ENCODE data around the gene ZCRB1. TPM values are rescaled to one million over a fixed set of nuclear protein-coding genes. Genes with fewer than 3 reads are reported as not detected.

ZCRB1 gene
- polyA plus RNA-seq, 2 of the 4 experiments (the other 2 are of a cell fraction), result 62.7 to 93.0 TPM

DNA sequence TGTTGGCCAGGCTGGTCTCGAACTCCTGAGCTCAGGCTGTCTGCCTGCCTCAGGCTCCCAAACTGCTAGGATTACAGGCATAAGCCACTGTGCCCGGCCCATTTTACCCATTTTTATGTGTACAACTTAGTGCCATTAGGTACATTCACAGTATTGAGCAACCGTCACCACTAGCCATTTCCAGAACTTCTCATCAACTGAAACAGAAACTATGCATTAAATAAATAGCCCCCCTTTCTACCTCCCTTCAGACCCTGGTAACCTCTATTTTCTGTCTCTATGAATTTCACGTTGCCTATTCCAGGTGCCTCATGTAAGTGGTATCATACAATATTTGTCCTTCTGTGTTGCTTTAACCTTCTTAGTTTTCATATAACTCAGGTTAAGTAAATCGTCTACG, 15.9 kb downstream of the ZCRB1 start:
- Histone ChIP-seq H3K4me3 (no peak overlapping the region), H3K27ac (no peak overlapping the region), H3K4me1 (no peaks in the 10 kb centered on the region), H3K9me3 (no peaks in the 10 kb centered on the region), H3K4me2 (no peak overlapping the region)
- FAIRE-seq, result no peak
- 89% methylated on average over 6 of the region's 6 CpGs for WGBS (ENCODE audit: missing lambda C conversion rate)
- TF ChIP-seq TP53 (CRISPR knock-in tag; IDR thresholded peaks at IDR 0.05) (no peak), CHD2 (IDR thresholded peaks at IDR 0.05; ENCODE audit: low read length, partially characterized antibody) (no peak), ZC3H11A (IDR thresholded peaks at IDR 0.05) (no peak), NR3C1 (IDR thresholded peaks at IDR 0.05) (no peak), RCOR1 (IDR thresholded peaks at IDR 0.05; ENCODE audit: low read depth, low read length) (no peak), HOXB13 (CRISPR knock-in tag; IDR thresholded peaks at IDR 0.05; ENCODE audit: low read depth) (no peak), MYC (IDR thresholded peaks at IDR 0.05; ENCODE audit: borderline replicate concordance, low read length) (no peak), HOXA7 (CRISPR knock-in tag; IDR thresholded peaks at IDR 0.05) (no peak), CBX8 (IDR thresholded peaks at IDR 0.05) (no peak), POLR2AphosphoS2 (conservative IDR thresholded peaks at IDR 0.05; ENCODE audit: low read length) (no peak), ZNF302 (CRISPR knock-in tag; IDR thresholded peaks at IDR 0.05) (no peak), TFCP2L1 (CRISPR knock-in tag; IDR thresholded peaks at IDR 0.05) (no peak), BHLHE40 (IDR thresholded peaks at IDR 0.05; ENCODE audit: low read depth, low read length) (no peak), FOSL2 (IDR thresholded peaks at IDR 0.05) (no peak), FOSL2 (CRISPR knock-in tag; IDR thresholded peaks at IDR 0.05) (no peak), PHF8 (IDR thresholded peaks at IDR 0.05; ENCODE audit: borderline replicate concordance, low read depth) (no peak), MAX (IDR thresholded peaks at IDR 0.05) (no peak)
- no peak for DNase-seq (ENCODE audit: low read depth in 1 of 2, low spot score in 1 of 2)
- ChIA-PET CTCF (interaction anchor here (0.6 kb wide), 2 partner anchors 63 to 209 kb away, joined by 3 read pairs; no protein-coding TSS in a partner anchor), POLR2A (no interaction called here)
- ATAC-seq, result no peak

DNA sequence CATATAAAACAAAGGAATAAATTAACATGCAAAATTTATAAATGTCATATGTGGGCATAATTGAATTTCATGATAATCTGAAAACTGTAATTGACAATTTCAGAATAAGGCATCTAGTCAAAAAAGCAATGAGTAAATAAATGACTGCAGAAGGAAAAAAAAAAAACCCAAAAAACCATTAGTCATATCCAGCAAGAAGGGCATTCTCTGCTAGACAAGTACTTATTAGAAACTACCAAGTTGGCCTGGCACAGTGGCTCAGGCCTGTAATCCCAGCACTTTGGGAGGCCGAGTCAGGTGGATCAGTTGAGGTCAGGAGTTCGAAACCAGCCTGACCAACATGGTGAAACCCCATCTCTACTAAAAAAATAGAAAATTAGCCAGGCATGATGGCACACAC, 17.5 kb downstream of the ZCRB1 start:
- ChIA-PET CTCF (interaction anchor here (1.1 to 1.9 kb wide), 2 partner anchors 9 to 13 kb away, joined by 3 to 5 read pairs; no protein-coding TSS in a partner anchor), POLR2A (no interaction called here)
- WGBS (ENCODE audit: missing lambda C conversion rate), result 85% methylated on average over 2 of the region's 2 CpGs
- Histone ChIP-seq H3K9me3 (no peaks in the 10 kb centered on the region), H3K27ac (no peak overlapping the region), H3K4me2 (no peak overlapping the region), H3K4me3 (no peak overlapping the region), H3K4me1 (no peaks in the 10 kb centered on the region)
- TF ChIP-seq RAD21 (conservative IDR thresholded peaks at IDR 0.05 in 1 of 2, IDR thresholded peaks at IDR 0.05 in 1 of 2) (no peak), EHF (CRISPR knock-in tag; IDR thresholded peaks at IDR 0.05) (no peak), KDM1A (IDR thresholded peaks at IDR 0.05; ENCODE audit: low read depth) (no peak), GATA3 (IDR thresholded peaks at IDR 0.05; ENCODE audit: borderline replicate concordance) (no peak), PHF8 (IDR thresholded peaks at IDR 0.05; ENCODE audit: borderline replicate concordance, low read depth) (no peak), TP53 (CRISPR knock-in tag; IDR thresholded peaks at IDR 0.05) (no peak), ELK1 (IDR thresholded peaks at IDR 0.05; ENCODE audit: low read depth, low read length) (no peak), MYC (IDR thresholded peaks at IDR 0.05; ENCODE audit: borderline replicate concordance, low read length) (no peak), HDAC2 (IDR thresholded peaks at IDR 0.05) (no peak), CHD2 (IDR thresholded peaks at IDR 0.05; ENCODE audit: low read length, partially characterized antibody) (no peak), NPAS2 (CRISPR knock-in tag; IDR thresholded peaks at IDR 0.05; ENCODE audit: borderline replicate concordance) (no peak), HOXA7 (CRISPR knock-in tag; IDR thresholded peaks at IDR 0.05) (no peak)
- TF ChIP-seq, protein P1, sequence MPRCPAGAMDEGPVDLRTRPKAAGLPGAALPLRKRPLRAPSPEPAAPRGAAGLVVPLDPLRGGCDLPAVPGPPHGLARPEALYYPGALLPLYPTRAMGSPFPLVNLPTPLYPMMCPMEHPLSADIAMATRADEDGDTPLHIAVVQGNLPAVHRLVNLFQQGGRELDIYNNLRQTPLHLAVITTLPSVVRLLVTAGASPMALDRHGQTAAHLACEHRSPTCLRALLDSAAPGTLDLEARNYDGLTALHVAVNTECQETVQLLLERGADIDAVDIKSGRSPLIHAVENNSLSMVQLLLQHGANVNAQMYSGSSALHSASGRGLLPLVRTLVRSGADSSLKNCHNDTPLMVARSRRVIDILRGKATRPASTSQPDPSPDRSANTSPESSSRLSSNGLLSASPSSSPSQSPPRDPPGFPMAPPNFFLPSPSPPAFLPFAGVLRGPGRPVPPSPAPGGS (IDR thresholded peaks at IDR 0.05), result no peak
- TF ChIP-seq, protein P2, sequence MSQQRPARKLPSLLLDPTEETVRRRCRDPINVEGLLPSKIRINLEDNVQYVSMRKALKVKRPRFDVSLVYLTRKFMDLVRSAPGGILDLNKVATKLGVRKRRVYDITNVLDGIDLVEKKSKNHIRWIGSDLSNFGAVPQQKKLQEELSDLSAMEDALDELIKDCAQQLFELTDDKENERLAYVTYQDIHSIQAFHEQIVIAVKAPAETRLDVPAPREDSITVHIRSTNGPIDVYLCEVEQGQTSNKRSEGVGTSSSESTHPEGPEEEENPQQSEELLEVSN (IDR thresholded peaks at IDR 0.05; ENCODE audit: borderline replicate concordance, low read depth), result no peak
- FAIRE-seq (no peak), DNase-seq (ENCODE audit: low read depth in 1 of 2, low spot score in 1 of 2) (no peak), ATAC-seq (no peak)

All from A549 (cell line).